MG63 (cell line): ENCODE results near the gene PRR12. TPM values are rescaled to one million over a fixed set of nuclear protein-coding genes. Genes with fewer than 3 reads are reported as not detected.

Experiments used
- DNase-seq: peaks from one replicate; pipeline ENCODE4 v3.0.0-alpha.2; 2020
- H3K27me3 ChIP-seq: fragments of 250-450 bp; sonication (Bioruptor Pico); 2 replicates; pipeline ENCODE4 v1.5.1; 2020; ENCODE audit warnings: mild to moderate bottlenecking, moderate library complexity
- H3K36me3 ChIP-seq: fragments of 250-450 bp; sonication (Bioruptor Pico); 2 replicates; pipeline ENCODE4 v1.5.1; 2020; ENCODE audit warnings: mild to moderate bottlenecking, moderate library complexity
- H3K4me3 ChIP-seq: fragments of 250-450 bp; sonication (Bioruptor Pico); 2 replicates; pipeline ENCODE4 v1.5.1; 2020; ENCODE audit warnings: mild to moderate bottlenecking, moderate library complexity
- H3K9me3 ChIP-seq: fragments of 250-450 bp; sonication (Bioruptor Pico); 2 replicates; pipeline ENCODE4 v1.5.1; 2020; ENCODE audit warnings: mild to moderate bottlenecking, moderate library complexity
- total RNA-seq: library from RNA; depleted of rRNA; stranded (reverse); fragments of >200 nt; shearing (Covaris generic); gene quantifications from 2 replicates; pipeline ENCODE4 v1.2.3, GENCODE V29; 2014; ENCODE audit warnings: low replicate concordance

PRR12 gene
- total RNA-seq, 1 experiment from 2014 or later = 1.8 TPM

GRCh38 chr19:49646586-49646985 is 55.6 kb downstream of the PRR12 start:
- H3K4me3 ChIP-seq = no peak overlapping the region
- H3K27me3 ChIP-seq = no peaks in the 10 kb centered on the region
- no peaks in the 10 kb centered on the region for H3K9me3 ChIP-seq
- DNase-seq = no peak
- H3K36me3 ChIP-seq = peaks cover 67% of the 10 kb centered on the region

GRCh38 chr19:49651029-49651819 is 60.2 kb downstream of the PRR12 start:
- H3K27me3 ChIP-seq = no peaks in the 10 kb centered on the region
- DNase-seq = no peak
- H3K4me3 ChIP-seq = no peak overlapping the region
- peaks cover 77% of the 10 kb centered on the region for H3K36me3 ChIP-seq
- H3K9me3 ChIP-seq = no peaks in the 10 kb centered on the region

GRCh38 chr19:49651820-49652550 is 61.0 kb downstream of the PRR12 start:
- no peaks in the 10 kb centered on the region for H3K9me3 ChIP-seq
- H3K4me3 ChIP-seq = no peak overlapping the region
- peaks cover 77% of the 10 kb centered on the region for H3K36me3 ChIP-seq
- H3K27me3 ChIP-seq = no peaks in the 10 kb centered on the region
- DNase-seq = no peak

- peaks cover 76% of the 10 kb centered on the region for H3K36me3 ChIP-seq
These were observed 61.8 kb downstream of the PRR12 start for GRCh38 chr19:49652551-49653465.

DNA sequence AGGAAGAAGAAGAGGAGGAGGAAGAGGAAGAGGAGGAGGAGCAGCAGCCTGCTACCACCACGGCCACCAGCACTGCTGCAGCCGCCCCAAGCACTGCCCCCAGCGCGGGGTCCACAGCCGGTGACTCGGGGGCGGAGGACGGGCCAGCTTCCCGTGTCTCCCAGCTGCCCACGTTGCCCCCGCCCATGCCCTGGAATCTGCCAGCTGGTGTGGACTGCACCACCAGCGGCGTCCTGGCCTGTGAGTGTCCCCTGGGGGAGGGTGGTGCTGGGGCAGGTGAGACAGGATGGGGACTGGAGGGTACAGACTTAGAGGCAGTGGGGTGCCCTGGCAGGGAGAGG is 62.5 kb downstream of the PRR12 start:
- no peaks in the 10 kb centered on the region for H3K9me3 ChIP-seq
- no peak for DNase-seq
- peaks cover 81% of the 10 kb centered on the region for H3K36me3 ChIP-seq
- H3K27me3 ChIP-seq = no peaks in the 10 kb centered on the region
- no peak overlapping the region for H3K4me3 ChIP-seq

More at GRCh38 chr19:49652551-49653465, 61.8 kb downstream of the PRR12 start:
- H3K27me3 ChIP-seq = no peaks in the 10 kb centered on the region
- H3K9me3 ChIP-seq = no peaks in the 10 kb centered on the region
- no peak for DNase-seq
- H3K4me3 ChIP-seq = no peak overlapping the region

- H3K4me3 ChIP-seq = no peak overlapping the region
- H3K36me3 ChIP-seq = peaks cover 83% of the 10 kb centered on the region
- DNase-seq = no peak
- H3K9me3 ChIP-seq = no peaks in the 10 kb centered on the region
- no peaks in the 10 kb centered on the region for H3K27me3 ChIP-seq
These were observed 63.6 kb downstream of the PRR12 start for GRCh38 chr19:49654581-49654980.

GRCh38 chr19:49655570-49656455 is 64.8 kb downstream of the PRR12 start:
- no peaks in the 10 kb centered on the region for H3K27me3 ChIP-seq
- DNase-seq = no peak
- H3K36me3 ChIP-seq = peaks cover 83% of the 10 kb centered on the region

GRCh38 chr19:49656456-49657109 is 65.6 kb downstream of the PRR12 start:
- Histone ChIP-seq H3K36me3 (peaks cover 83% of the 10 kb centered on the region), H3K27me3 (no peaks in the 10 kb centered on the region)

More at GRCh38 chr19:49655570-49656455, 64.8 kb downstream of the PRR12 start:
- Histone ChIP-seq H3K4me3 (no peak overlapping the region), H3K9me3 (no peaks in the 10 kb centered on the region)

GRCh38 chr19:49657493-49658138 is 66.6 kb downstream of the PRR12 start:
- no peaks in the 10 kb centered on the region for H3K27me3 ChIP-seq
- peaks cover 90% of the 10 kb centered on the region for H3K36me3 ChIP-seq
- H3K9me3 ChIP-seq = no peaks in the 10 kb centered on the region
- H3K4me3 ChIP-seq = no peak overlapping the region
- no peak for DNase-seq

More at GRCh38 chr19:49656456-49657109, 65.6 kb downstream of the PRR12 start:
- DNase-seq = no peak
- H3K4me3 ChIP-seq = no peak overlapping the region
- H3K9me3 ChIP-seq = no peaks in the 10 kb centered on the region

- H3K36me3 ChIP-seq = peaks cover 88% of the 10 kb centered on the region
- H3K27me3 ChIP-seq = no peaks in the 10 kb centered on the region
- DNase-seq = no peak
- H3K9me3 ChIP-seq = no peaks in the 10 kb centered on the region
- H3K4me3 ChIP-seq = no peak overlapping the region
These were observed 67.1 kb downstream of the PRR12 start for GRCh38 chr19:49658139-49658517.

- peaks cover 82% of the 10 kb centered on the region for H3K36me3 ChIP-seq
- DNase-seq = no peak
These were observed 67.8 kb downstream of the PRR12 start for GRCh38 chr19:49658566-49659442.

DNA sequence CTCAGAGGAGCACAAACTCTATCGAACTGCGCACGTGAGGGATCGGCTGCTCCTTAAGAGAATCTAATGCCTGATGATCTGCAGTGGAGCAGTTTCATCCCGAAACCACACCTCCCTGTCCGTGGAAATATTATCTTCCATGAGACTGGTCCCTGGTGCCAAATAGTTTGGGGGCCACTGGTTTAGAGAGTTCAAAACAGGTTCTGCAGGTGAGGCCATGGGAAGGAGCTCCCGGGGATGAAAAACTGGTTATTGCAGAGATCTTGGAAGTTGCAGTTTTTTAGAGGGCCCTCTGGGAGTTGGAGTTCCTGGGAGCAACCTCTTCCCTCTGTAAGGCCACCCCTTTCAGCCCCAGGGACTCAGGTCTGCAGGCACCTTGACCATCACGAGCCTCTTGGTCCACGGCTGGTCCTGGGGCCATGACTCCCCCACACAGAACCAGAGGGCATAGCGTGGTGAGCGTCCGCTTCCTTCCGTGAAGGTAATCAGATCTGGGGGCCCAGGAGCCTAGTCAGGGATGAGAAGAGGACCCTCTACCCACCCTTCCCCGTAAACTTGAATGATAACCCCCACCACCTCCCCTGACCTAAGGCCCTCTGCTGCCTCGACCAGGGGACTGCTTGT is 69.5 kb downstream of the PRR12 start:
- no peak for DNase-seq
- Histone ChIP-seq H3K4me3 (no peak overlapping the region), H3K9me3 (no peaks in the 10 kb centered on the region), H3K27me3 (no peaks in the 10 kb centered on the region), H3K36me3 (peaks cover 66% of the 10 kb centered on the region)

More at GRCh38 chr19:49658566-49659442, 67.8 kb downstream of the PRR12 start:
- Histone ChIP-seq H3K4me3 (no peak overlapping the region), H3K27me3 (no peaks in the 10 kb centered on the region), H3K9me3 (no peaks in the 10 kb centered on the region)

DNA sequence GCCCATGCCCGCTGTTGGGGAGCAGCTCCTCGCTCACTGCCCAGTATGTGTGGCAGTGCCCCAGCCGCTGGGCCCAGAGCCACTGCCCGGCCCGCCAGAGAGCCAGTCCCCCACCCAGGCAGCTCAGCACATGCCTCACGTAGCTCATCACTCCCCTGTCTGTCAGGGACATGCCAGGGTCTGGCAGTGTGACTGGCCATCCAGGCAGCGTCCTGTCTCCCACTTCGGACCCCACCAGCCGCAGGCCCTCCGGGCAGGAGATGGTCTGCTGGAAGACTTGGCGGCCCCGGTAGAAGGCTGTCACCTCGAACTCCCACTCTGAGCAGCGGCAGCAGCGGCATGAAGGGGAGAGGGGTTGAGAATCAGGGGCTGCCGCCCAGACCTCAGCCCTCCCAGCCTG is 71.0 kb downstream of the PRR12 start:
- H3K36me3 ChIP-seq = peaks cover 51% of the 10 kb centered on the region
- no peak overlapping the region for H3K4me3 ChIP-seq
- H3K9me3 ChIP-seq = no peaks in the 10 kb centered on the region
- DNase-seq = no peak
- no peaks in the 10 kb centered on the region for H3K27me3 ChIP-seq

- no peak for DNase-seq
- Histone ChIP-seq H3K27me3 (no peaks in the 10 kb centered on the region), H3K9me3 (no peaks in the 10 kb centered on the region), H3K4me3 (no peak overlapping the region), H3K36me3 (peaks cover 48% of the 10 kb centered on the region)
These were observed 72.2 kb downstream of the PRR12 start for GRCh38 chr19:49663224-49663623.
